ENCODE measurements around the gene UPF1.
A peak's percentile ranks its signal among the peaks of the same experiment; 100 is the strongest.

Gene UPF1

DNA sequence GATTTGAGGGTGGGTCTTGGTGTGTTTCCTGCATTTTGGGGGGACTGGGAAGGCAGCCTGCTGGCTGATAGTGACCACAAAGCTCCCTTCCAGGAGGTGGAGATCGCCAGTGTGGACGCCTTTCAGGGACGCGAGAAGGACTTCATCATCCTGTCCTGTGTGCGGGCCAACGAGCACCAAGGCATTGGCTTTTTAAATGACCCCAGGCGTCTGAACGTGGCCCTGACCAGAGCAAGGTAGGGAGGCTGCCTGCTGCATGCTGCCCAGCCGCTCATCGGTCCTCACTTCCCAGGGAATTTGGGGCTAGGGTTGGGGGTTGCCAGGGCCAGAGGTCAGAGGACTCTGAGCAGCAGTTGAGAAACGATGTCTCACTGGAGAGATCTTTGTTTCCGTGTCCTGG is 30.2 kb downstream of the UPF1 start:
- ChIA-PET CTCF (interaction anchor here (0.8 to 0.9 kb wide), 2 partner anchors 9 to 11 kb away, joined by 4 to 5 read pairs; no protein-coding TSS in a partner anchor), POLR2A (no interaction called here)
- Histone ChIP-seq H3K9me3 (ENCODE audit: control insufficient read depth, insufficient read depth, low read depth, low read length) (no peaks in the 10 kb centered on the region), H3K4me1 (ENCODE audit: control insufficient read depth, insufficient read depth, low read length) (no peaks in the 10 kb centered on the region), H3K36me3 (ENCODE audit: control insufficient read depth in 2 of 2, insufficient read depth in 1 of 2, low read length in 2 of 2) (peaks cover 31 to 97% of the 10 kb centered on the region in 2 experiments), H3K27ac (ENCODE audit: extremely low read depth, low read depth, low read length) (no peak overlapping the region), H3K4me3 (ENCODE audit: low read depth, low read length) (no peak overlapping the region)
- TF ChIP-seq KLF8 (tag by site-specific recombination; IDR thresholded peaks at IDR 0.05), result no peak
- TF ChIP-seq, protein P1, sequence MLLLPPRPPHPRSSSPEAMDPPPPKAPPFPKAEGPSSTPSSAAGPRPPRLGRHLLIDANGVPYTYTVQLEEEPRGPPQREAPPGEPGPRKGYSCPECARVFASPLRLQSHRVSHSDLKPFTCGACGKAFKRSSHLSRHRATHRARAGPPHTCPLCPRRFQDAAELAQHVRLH (tag by site-specific recombination; IDR thresholded peaks at IDR 0.05), result no peak
- TF ChIP-seq, protein P2, sequence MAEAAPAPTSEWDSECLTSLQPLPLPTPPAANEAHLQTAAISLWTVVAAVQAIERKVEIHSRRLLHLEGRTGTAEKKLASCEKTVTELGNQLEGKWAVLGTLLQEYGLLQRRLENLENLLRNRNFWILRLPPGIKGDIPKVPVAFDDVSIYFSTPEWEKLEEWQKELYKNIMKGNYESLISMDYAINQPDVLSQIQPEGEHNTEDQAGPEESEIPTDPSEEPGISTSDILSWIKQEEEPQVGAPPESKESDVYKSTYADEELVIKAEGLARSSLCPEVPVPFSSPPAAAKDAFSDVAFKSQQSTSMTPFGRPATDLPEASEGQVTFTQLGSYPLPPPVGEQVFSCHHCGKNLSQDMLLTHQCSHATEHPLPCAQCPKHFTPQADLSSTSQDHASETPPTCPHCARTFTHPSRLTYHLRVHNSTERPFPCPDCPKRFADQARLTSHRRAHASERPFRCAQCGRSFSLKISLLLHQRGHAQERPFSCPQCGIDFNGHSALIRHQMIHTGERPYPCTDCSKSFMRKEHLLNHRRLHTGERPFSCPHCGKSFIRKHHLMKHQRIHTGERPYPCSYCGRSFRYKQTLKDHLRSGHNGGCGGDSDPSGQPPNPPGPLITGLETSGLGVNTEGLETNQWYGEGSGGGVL (tag by site-specific recombination; IDR thresholded peaks at IDR 0.05), result no peak

DNA sequence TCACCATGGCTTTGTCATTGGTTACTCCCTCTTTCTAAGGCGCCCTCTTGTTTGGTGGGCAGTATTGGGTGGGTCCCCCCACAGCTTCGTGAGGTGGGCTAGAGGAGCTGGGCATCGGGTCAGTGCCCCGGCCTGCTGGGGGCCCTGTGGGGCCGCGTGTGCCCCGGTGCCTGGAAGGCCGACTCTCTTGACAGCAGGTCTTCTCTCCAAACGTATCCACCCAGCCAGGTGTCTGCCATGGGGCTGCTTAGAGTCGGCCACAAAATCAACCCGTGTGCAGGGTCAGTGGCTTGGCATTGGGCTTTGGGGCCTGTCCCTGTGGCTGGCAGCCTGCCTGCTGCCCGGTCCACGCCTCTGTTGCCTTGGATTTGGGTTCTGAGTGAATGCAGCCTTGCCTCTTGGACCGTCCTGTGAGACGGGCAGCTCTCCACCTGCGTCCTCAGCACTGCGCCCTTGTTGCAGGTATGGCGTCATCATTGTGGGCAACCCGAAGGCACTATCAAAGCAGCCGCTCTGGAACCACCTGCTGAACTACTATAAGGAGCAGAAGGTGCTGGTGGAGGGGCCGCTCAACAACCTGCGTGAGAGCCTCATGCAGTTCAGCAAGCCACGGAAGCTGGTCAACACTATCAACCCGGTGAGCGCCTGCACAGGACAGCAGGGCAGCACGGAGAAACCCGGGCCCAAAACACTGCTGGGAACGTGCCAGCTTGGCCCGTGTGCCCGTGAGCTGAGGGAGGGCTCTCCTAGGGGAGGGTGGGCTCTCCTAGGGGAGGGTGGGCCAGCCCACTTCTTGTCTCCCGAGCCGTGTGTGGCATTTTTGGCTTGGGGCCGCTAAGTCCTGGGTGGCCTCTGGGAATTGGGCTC is 31.4 kb downstream of the UPF1 start:
- TF ChIP-seq ZNF391 (tag by site-specific recombination; IDR thresholded peaks at IDR 0.05; ENCODE audit: borderline replicate concordance, low read depth) (no peak), ZNF19 (tag by site-specific recombination; IDR thresholded peaks at IDR 0.05; ENCODE audit: low read depth) (no peak), ZNF174 (tag by site-specific recombination; IDR thresholded peaks at IDR 0.05) (no peak), ZNF354C (tag by site-specific recombination; IDR thresholded peaks at IDR 0.05; ENCODE audit: borderline replicate concordance, low read depth) (no peak), ZIC2 (tag by site-specific recombination; IDR thresholded peaks at IDR 0.05) (no peak), ZNF600 (tag by site-specific recombination; IDR thresholded peaks at IDR 0.05) (no peak), ZNF792 (tag by site-specific recombination; IDR thresholded peaks at IDR 0.05) (no peak), ZNF48 (tag by site-specific recombination; IDR thresholded peaks at IDR 0.05) (no peak), ZNF623 (tag by site-specific recombination; IDR thresholded peaks at IDR 0.05) (no peak), ZNF571 (tag by site-specific recombination; IDR thresholded peaks at IDR 0.05) (no peak)
- TF ChIP-seq, protein P3, sequence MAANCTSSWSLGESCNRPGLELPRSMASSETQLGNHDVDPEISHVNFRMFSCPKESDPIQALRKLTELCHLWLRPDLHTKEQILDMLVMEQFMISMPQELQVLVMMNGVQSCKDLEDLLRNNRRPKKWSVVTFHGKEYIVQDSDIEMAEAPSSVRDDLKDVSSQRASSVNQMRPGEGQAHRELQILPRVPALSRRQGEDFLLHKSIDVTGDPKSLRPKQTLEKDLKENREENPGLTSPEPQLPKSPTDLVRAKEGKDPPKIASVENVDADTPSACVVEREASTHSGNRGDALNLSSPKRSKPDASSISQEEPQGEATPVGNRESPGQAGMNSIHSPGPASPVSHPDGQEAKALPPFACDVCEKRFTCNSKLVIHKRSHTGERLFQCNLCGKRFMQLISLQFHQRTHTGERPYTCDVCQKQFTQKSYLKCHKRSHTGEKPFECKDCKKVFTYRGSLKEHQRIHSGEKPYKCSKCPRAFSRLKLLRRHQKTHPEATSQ (tag by site-specific recombination; IDR thresholded peaks at IDR 0.05), result no peak
- no peaks in the 10 kb centered on the region for H3K4me1 ChIP-seq (ENCODE audit: control insufficient read depth, insufficient read depth, low read length)
- H3K27ac ChIP-seq (ENCODE audit: extremely low read depth, low read depth, low read length), result no peak overlapping the region
- H3K9me3 ChIP-seq (ENCODE audit: control insufficient read depth, insufficient read depth, low read depth, low read length), result no peaks in the 10 kb centered on the region
- POLR2A ChIA-PET, result interaction anchor here (0.6 kb wide), 2 partner anchors 25 to 109 kb away, joined by 4 to 5 read pairs; no protein-coding TSS in a partner anchor
- H3K36me3 ChIP-seq (ENCODE audit: control insufficient read depth in 2 of 2, insufficient read depth in 1 of 2, low read length in 2 of 2), result peaks cover 28 to 97% of the 10 kb centered on the region in 2 experiments
- CTCF ChIA-PET, result interaction anchor here (0.6 to 3.8 kb wide), 4 partner anchors 17 to 395 kb away, joined by 3 to 18 read pairs (median 5); no protein-coding TSS in a partner anchor
- H3K4me3 ChIP-seq (ENCODE audit: low read depth, low read length), result no peak overlapping the region

DNA sequence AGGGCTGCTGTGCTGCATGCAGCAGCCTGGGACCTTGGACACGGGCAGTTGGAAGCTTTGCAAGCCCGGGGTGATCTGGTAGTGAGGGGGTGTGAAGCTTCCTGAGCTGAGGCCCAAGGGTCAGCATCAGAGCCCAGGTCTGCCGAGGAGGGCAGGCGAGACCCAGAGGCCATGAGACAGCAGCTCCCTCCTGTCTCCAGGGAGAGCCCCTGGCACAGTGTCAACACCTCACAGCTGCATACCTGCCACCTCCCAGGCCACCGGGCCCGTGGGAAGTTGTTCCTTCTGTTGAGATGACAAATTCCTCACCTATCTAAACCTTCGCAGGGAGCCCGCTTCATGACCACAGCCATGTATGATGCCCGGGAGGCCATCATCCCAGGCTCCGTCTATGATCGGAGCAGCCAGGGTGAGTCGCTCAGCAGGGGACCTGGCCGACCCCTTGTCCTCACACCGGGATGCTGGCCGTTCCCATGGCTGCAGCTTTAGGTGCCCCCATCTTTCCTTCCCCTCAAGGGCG is 32.1 kb downstream of the UPF1 start:
- ChIA-PET POLR2A (interaction anchor here (0.6 kb wide), 2 partner anchors 110 to 275 kb away, joined by 3 to 4 read pairs; partner anchors contain the start of gene REX1BD), CTCF (interaction anchor here (0.6 to 3.8 kb wide), 6 partner anchors 17 to 395 kb away, joined by 3 to 18 read pairs (median 4); no protein-coding TSS in a partner anchor)
- Histone ChIP-seq H3K9me3 (ENCODE audit: control insufficient read depth, insufficient read depth, low read depth, low read length) (no peaks in the 10 kb centered on the region), H3K4me1 (ENCODE audit: control insufficient read depth, insufficient read depth, low read length) (no peaks in the 10 kb centered on the region), H3K36me3 (ENCODE audit: control insufficient read depth in 2 of 2, insufficient read depth in 1 of 2, low read length in 2 of 2) (peaks cover 28 to 96% of the 10 kb centered on the region in 2 experiments), H3K27ac (ENCODE audit: extremely low read depth, low read depth, low read length) (no peak overlapping the region), H3K4me3 (ENCODE audit: low read depth, low read length) (no peak overlapping the region)
- TF ChIP-seq ZIC2 (tag by site-specific recombination; IDR thresholded peaks at IDR 0.05) (peak; percentile 77), ZNF394 (tag by site-specific recombination; IDR thresholded peaks at IDR 0.05; ENCODE audit: borderline replicate concordance) (no peak)
- TF ChIP-seq, protein P4, sequence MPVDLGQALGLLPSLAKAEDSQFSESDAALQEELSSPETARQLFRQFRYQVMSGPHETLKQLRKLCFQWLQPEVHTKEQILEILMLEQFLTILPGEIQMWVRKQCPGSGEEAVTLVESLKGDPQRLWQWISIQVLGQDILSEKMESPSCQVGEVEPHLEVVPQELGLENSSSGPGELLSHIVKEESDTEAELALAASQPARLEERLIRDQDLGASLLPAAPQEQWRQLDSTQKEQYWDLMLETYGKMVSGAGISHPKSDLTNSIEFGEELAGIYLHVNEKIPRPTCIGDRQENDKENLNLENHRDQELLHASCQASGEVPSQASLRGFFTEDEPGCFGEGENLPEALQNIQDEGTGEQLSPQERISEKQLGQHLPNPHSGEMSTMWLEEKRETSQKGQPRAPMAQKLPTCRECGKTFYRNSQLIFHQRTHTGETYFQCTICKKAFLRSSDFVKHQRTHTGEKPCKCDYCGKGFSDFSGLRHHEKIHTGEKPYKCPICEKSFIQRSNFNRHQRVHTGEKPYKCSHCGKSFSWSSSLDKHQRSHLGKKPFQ (tag by site-specific recombination; IDR thresholded peaks at IDR 0.05), result no peak

Data from HEK293 (cell line).